Stimulated activated CD8-positive, alpha-beta memory T cell treated with anti-CD3 and anti-CD28 coated beads, Interleukin-2, amount 100 ng/mL, for 1 hour (primary cell): Measurements from ENCODE around the gene ACSM5.
"Not testable (repeated sequence)": the region's sequence is repeated elsewhere in the genome, so short reads cannot be mapped to it uniquely, and the experiment has no call there.

Source experiments
- DNase-seq, 2 donors: peaks; one replicate each; pipeline ENCODE4 v3.0.0-alpha.2; 2020; ENCODE audit warnings: low read depth in 2 of 2

ACSM5 gene

DNA sequence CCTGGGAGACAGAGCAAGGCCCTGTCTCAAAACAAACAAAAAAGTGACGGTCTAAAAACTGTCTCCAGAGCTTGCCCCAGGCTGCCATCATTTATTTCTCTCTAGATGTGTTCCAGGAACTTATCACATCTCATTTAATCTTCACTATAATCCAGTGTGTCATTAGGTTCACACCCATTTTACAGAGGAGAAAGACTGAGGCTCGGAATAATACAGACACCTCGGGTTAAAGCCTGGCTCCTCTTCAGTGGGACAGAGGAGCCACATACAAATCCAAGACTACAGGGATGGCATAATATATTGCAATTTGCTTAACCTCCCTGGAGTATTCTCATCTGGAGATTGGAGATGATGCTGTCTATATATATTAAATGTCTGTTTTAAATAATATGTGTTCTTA lies 10.7 kb upstream of the ACSM5 start:
- no peak for DNase-seq

DNA sequence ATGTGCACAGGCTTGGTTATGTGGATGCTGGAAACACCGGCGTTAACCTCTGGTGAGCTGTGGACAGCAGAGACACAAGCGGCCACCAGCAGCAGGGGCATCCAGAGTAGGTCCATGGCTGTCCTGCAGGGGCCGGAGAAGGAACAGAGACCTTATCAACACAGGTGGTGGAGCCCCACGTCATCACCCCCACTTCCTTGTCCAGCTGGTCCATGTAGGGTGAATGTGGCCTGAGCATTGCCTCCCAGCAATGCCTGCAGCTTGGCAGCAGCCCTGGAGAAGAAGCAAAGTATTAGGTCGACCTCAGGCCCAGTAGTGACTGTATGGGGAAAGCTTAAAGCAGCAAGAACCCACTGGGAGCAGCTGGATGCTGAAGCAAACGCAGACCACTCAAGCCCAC lies 10.1 kb upstream of the ACSM5 start:
- no peak for DNase-seq

DNA sequence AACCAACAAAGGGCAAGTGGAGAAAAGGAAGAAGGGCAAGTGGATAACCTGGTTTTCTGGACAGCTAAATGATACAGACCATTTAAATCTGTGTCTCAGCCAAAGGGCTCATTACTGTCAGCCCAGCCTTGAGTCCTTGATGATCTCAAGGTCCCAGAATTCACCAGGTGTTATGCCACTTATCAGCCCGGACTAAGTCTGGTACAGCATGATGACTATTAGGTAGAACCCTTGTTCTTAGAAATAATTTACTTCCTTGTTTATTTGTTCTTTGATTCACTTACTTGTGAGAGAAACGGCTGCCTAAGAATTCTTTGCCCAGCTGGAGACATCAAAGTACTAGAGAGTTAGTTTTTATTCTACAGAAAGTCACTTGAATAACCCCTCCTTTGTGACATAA lies 8.3 kb upstream of the ACSM5 start:
- no peak for DNase-seq

DNA sequence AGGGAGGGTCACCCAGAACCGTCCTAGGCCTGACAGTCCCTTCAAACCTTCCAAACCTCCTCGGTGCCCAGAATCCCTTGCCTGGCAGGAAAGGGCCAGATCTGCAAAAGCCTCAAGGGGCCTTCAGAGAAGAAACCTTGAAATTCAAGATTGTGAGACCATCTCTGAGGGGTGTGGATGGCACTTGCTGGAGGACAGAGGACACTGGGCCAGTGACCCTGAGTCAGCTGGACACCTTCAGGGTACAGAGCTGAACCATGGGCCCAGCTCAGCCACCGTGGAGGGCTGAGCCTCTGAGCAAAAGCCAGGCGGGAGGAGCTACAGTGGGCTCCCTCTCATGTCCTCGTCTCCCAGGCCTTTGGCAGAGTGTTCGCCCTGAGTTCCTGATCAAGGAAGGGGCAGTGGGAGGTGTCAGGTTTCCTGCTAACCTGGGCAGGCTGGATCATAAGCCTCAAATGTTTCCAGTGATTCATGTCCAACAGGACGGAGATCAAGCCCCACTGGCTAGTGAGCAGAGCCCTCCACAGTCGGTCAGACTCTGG lies 7.8 kb upstream of the ACSM5 start:
- DNase-seq = no peak

DNA sequence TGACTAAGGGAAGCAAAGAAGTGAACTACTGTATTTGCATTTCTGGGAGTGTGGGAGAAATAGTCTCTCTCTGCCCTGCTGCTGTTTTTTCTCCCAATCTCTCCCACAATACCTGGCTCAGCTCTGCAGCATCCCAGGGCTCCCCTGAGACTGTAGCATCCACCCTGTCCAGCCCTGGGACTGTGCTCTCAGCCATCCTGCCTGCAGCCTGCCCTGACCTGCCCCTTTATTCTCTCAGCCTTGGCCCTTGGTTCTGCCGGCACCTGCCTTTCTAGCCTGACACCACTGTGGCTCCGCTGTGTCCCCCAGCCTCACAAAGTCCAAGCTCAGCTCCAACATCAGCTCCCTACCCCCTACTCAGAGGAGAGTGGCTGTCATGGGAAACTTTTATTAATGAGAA lies 6.7 kb upstream of the ACSM5 start:
- no peak for DNase-seq

DNA sequence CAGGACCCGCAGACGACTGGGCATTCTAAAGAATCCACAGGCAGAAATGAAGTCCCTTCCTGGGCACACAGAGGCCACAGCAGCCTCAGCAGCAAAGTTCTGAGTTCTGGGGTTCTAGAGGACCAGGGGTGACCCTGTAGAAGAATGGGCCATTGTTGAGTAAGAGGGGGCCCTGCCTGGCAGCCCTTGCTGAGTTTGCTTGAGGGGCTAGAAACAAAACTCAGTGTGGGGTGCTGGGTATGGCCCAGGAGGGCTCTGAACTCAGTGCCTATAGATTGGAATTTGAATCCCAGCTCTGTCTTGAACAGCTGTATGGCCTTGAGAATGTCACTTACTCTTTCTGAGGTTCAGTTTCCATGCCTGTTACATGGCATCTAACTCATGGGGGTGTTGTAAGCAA lies 4.7 kb upstream of the ACSM5 start, which contains the start of gene PDILT:
Gene PDILT (minus strand): TSS at position 101 of the 400 bp plus-strand sequence. CDS start 5,437 bp downstream, outside the sequence.
- DNase-seq = no peak

DNA sequence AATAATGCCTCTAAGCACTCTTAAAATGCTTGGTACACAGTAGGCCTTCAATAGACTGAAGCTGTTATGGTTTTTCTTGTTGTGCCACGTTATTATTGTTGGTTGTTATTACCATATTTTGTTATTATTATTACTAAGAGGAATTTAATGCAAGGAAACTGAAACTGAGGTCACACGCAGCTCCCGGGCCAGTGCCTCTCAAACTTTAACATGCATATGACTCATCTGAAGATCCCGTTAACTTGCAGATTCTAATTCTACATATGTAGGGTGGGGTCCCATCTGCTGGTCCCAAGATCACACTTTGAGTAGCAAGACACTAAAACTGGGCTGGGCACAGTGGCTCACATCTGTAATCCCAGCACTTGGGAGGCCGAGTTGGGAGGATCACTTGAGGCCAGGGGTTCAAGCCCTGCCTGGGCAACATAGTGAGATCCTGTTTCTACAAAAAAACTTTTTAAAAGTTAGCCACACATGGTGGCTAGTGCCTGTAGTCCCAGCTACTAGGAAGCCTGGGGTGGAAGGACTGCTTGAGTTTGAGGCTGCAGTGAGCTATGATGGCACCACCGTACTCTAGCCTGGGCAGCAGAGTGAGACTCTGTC lies 888 bp downstream of the ACSM5 start:
- DNase-seq = no peak

DNA sequence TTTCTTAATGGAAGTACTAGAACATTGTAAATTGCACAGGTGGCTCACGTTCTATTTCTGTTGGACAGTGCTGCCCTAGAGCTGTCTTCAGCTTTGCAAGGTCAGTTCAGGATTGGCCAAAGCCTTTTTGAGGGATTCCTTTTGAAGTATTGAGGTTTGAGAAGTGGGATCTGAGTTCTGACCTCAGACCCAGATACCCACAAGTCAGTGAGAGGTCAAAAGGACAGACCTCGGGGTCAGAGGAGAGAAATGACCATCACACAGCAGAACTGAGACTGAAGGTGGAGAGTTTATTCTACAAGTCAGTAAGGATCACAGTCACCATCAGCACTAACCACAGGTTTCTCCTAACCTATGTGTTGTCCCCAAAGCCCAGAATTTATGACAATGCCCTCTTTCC lies 1.7 kb downstream of the ACSM5 start:
- DNase-seq = no peak

DNA sequence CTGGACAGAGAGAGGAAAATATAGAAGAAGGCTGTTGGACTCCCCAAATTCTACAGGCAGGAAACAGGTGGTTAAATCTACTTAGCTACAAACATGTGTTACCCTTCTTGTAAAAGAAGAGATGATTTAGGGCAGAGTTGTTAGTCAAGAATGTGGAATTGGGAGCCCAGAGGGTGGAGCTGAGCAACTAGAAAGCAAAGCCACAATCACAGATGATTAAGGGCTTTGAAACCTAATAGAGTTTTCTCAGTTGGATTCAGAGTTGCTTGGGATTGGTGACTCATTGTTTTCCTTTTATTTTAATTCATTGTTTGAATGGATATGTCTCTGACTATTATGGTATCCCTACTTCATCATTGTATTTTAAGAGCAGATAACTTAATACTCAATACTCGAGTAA lies 6.2 kb downstream of the ACSM5 start:
- no peak for DNase-seq

DNA sequence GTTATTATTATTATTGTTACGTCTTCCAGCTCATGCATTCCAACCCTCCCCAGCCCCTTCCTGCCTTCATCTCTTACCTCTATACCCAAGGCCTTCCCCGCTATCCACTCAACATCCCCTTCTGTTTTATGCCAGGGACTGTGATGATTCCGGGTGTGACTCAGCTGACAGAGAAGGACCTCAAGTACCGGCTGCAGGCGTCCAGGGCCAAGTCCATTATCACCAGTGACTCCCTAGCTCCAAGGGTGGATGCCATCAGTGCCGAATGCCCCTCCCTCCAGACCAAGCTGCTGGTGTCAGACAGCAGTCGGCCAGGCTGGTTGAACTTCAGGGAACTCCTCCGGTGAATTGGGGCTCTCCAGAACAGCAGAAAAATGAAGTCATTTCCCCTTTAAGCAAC lies 9.8 kb downstream of the ACSM5 start:
- not testable (repeated sequence) for DNase-seq

DNA sequence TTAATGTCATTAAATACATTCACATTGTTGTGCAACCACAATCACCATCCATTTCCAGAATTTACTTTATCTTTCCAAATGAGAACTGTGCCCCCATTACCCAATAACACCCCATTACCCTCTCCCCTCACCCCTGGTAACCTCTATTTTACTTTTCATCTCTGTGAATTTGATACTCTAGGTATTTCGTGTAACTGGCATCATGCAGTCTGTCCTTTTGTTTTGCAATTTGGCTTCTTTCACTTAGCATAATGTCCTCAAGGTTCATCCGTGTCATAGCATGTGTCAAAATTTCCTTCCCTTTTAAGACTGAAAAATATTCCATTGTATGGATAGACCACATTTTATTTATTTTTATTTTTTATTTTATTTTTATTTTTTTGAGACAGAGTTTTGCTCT lies 12.4 kb downstream of the ACSM5 start:
- not testable (repeated sequence) for DNase-seq

DNA sequence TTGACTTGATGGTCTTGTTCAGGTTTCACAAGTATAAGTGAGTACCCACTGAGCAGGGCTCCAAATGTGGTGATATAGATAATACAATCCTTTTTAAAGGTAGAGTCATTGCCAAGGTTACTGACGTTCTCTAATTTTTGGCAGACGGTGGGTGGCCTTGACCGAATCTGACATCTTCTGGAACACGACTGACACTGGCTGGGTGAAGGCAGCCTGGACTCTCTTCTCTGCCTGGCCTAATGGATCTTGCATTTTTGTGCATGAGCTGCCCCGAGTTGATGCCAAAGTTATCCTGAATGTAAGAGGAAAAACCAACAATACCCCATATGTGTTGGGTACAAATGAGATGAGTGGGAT lies 14.4 kb downstream of the ACSM5 start:
- DNase-seq = not testable (repeated sequence)

DNA sequence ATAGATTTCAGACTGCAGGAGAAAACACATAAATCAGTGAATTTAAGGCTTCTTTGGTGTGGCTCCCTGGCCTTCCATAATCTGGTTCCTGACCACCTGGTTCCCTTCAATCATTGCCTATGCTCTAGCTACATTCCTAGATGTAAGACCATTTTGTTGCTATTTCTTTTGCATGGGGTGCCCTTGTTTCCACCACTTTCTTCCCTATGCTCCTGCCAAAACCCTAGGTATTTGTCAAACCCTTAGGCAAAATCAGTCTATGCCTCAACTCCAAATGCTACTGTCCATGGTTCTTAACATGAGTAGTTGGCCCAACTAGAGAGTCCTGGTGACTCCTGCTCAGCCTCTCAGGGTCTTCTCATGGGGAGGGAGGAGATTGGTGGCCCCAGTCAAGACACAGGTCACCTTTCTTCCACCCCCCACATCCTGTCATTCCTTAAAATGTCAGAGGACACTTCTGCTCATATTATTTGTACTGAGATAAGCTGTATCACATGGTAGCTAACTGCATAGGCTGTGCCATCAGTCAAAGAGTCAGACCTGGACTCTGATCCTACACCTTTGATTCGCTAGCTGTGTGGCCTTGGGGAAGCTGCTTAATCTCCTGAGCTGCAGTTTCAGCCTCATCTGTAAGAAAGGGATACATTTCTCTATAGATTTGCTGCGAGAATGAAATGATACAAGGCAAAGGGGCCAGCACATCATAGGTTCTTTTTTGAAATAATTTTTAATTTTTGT lies 15.0 kb downstream of the ACSM5 start:
- DNase-seq = no peak

DNA sequence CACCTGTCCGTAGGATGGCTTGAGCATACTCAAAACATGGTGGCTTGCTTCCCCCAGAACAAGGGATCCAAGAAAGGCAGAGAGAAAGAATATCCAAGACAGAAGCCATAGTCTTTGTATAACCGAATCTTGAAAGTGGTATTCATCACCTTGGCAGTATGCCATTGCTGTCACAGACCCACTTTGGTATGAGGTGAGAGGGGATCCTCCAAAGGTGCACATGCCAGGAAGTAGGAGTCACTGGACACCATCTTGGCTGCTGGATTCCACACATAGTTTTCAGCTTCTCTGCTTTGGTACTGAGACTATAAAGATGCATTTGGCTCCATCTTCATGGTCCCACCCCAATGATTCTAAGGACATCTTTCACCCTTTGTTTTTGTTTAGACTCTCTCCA lies 18.1 kb downstream of the ACSM5 start:
- DNase-seq = not testable (repeated sequence)

DNA sequence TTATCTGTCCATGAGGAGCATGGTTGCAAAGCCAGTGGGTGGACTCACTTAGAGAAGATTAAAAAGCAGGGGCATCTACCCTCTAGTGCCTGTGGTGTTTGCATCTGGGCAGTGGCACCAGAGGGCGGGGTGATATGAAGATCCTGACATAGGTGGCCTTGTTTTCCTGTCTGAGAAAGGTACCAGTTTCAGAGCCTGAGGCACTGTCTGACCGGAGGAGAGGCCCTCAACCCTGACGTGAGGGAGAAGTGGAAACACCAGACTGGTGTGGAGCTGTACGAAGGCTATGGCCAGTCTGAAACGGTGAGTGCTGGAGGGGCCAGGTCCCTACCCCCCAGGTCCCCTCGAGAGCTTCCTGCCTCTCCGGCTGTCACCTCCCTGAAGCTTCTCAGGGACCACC lies 20.2 kb downstream of the ACSM5 start:
- DNase-seq = not testable (repeated sequence)

DNA sequence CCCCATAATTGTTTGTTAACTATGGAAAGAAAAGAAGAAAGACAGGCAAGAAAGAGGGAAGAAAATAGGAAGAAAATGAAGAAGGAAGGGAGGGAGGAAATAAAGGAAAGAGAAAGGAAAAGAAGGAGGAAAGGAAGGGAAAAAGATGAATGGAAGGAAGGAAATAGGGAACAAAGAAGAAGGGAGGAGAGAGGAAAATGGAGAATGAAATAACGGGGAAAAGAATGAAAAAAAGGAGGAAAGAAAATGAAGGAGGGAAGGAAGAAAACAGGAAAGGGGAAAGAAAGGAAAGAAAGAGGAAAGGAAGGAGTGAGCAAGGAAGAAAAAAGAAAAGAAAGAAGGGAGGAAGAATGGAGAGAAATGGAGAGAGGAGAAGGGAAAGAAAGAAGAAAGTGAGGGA lies 21.1 kb downstream of the ACSM5 start:
- not testable (repeated sequence) for DNase-seq

DNA sequence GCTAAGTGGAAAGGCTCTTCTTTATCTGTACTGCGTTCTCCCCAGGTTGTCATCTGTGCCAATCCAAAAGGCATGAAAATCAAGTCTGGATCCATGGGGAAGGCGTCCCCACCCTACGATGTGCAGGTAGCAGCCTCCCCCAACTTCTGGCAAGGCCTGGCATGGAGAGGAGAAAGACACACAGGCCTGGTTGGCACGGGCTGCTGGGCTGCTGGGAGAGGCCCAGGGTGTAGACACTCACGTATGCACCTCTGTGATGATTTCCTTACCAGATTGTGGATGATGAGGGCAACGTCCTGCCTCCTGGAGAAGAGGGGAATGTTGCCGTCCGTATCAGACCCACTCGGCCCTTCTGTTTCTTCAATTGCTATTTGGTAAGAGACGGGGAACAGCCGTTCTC lies 21.6 kb downstream of the ACSM5 start:
- no peak for DNase-seq

DNA sequence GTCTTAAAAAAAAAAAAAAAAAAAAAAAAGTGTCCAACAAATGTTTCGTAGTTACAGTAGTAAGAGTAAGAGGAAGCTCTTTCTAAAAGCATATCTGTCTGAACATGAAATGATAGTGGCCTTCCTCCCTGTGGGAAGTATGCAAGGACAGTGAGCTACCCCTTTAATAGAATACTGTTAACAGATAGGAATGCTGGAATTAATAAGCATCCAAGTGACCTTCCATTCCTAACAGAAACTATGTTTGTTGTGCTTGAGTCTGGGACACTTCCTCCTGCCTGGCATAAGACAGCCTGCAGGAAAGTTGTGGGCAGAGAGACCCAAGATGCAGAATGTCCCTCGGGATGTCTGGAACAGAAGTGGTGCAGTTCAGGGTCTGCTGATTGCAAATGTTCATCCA lies 29.6 kb downstream of the ACSM5 start:
- DNase-seq = not testable (repeated sequence)

DNA sequence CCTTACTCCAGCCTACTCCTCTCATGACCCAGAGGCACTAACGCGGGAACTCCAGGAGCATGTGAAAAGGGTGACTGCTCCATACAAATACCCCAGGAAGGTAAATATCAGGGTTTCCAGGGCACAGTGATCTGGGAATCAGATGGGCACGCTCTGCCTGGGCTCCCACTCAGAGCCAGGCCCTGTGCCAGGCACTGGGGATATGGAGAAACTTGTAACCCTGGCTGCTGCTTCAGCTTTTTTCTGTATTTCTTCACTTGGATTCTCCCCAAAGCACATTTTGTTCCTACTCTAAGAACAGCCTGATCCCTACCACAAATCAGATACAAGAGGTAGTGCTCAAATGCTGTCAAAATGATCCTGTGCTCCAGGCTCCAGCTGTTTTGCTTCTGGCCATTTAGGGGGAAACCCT lies 30.5 kb downstream of the ACSM5 start:
- not testable (repeated sequence) for DNase-seq

DNA sequence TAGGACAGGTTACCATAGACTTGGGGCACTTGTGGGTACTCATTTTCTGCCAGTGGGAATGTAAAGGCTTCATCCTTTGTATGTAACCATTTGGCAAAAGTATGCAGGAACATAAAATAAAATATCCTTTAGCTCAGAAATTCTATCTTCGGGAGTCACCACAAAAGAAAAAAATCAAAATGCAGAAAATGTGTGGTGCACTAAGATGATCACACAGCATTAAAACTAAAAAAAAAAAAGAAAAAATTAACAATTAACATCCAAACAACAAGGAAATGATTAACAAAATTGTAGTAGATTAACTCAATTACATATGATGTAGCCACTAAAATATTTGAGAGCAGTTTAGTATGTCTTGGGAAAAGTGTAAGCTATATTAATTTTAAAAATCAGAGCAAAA lies 31.4 kb downstream of the ACSM5 start:
- DNase-seq = not testable (repeated sequence)

DNA sequence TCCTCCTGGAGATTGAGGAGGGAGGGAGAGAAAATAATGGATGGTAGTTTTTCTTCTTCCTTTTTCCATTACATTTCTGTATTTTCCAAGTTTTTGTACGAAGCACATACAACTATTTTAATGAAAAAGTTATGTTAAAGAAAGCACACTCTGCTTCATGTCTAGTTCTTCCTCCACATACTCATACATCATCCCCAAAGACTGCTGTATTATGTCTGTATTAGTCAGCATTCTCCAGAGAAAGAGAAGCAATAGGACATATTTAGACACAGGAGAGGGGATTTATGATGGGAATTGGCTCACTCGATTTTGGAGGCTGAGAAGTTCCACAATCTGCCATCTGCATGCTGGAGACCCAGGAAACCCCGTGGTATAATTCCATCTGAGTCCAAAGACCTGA lies 31.9 kb downstream of the ACSM5 start:
- no peak for DNase-seq

DNA sequence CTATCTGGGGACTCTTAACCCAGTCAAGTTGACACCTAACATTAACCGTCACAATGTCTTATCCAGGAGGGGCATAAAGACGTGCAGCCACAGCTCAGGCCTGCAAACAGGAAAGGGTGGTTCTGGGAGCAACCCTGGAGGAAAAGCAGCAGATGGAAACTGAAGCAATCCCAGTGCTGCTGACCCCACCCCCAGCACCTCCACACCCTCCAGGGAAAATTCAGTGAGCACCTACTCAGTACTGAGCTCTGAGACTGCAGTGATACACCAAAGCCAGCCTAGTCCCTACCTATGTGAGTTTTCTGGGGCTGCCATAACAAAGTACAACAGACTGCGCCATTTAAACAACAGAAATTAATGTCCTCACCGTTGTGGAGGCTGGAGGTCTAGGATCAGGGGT lies 32.5 kb downstream of the ACSM5 start:
- not testable (repeated sequence) for DNase-seq

DNA sequence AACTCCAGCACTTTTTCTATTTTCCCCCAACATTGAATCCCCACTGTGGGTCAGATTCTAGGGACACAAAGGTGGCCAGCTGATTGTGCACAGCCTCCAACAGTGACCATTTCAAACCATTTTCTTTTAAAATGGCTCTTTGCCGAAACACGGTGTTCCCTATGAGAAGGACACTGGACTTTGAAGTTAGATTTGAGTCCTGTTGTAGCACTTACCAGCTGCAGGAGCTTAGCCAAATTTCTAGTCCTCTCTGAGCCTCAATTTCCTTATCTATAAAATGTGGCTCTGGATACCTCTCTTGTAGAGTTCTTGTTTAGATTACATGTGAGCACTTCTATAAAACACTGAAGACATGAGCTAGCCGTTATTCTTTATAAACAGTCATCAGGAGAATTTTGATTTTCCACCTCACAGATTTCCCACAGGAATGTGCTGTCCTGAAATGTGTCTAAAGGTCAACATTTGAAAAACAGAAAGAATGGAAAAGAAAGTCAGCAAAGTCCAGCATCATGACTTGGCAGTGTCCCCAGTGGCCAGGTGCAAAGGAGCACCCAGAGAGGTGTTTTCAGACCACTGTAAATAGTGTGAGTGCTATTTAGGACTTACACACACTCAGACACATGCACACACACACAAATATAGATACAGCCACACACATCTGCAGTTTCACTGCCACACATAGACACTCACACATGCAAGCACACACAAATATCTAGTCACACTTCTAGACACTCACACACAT lies 37.5 kb downstream of the ACSM5 start:
- not testable (repeated sequence) for DNase-seq
